Endometrial microvascular endothelial cells (primary cell): ENCODE data around the gene TMEM168. TPM values are rescaled to one million over a fixed set of nuclear protein-coding genes. Genes with fewer than 3 reads are reported as not detected.
"Not testable (repeated sequence)": the region's sequence is repeated elsewhere in the genome, so short reads cannot be mapped to it uniquely, and the experiment has no call there.

Source experiments
- in situ Hi-C: cut with HindIII; loops from 2 replicates; pipeline ENCODE4 v1.10.0; 2017; ENCODE audit warnings: low sequenced_read_pairs, low pct_unique_long_range_greater_than_20kb; ENCODE audit errors: inconsistent ontology term
- total RNA-seq: library from RNA; depleted of rRNA; stranded (reverse); fragments of >200 nt; gene quantifications from one replicate; pipeline ENCODE4 v1.2.3, GENCODE V29; 2015; ENCODE audit errors: inconsistent ontology term

TMEM168 gene
- total RNA-seq, 1 donor from 2014 or later: 19.1 TPM

DNA sequence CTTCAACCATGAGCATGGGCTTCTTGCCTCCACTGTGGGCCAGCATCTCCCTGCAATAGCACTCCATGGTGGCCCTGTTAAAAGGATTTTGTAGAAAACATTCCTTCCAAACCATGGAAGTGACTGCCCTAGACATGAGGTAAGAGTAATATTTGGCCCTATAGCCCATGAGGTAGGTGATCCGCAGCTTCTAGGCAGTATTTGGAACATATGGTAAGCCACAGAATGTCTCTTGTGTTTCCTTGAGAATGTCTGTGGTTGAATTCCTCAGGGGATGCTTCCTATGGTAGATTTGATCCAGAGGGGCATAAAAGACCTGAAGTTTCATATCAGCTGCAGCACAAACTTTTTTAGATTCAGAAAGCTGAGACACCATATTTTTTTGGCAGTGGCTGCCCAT, 54.9 kb downstream of the TMEM168 start:
- in situ Hi-C loops: no loop called here

DNA sequence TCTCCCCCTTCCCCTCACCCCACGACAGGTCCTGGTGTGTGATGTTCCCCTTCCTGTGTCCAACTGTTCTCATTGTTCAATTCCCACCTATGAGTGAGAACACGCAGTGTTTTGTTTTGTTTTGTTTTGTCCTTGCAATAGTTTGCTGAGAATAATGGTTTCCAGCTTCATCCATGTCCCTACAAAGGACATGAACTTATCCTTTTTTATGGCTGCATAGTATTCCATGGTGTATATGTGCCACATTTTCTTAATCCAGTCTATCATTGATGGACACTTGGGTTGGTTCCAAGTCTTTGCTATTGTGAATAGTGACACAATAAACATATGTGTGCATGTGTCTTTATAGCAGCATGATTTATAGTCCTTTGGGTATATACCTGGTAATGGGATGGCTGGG, 58.9 kb downstream of the TMEM168 start:
- in situ Hi-C loops: not testable (repeated sequence)

- in situ Hi-C loops: no loop called here
These were observed 64.1 kb downstream of the TMEM168 start for GRCh38 chr7:112726076-112726475.

DNA sequence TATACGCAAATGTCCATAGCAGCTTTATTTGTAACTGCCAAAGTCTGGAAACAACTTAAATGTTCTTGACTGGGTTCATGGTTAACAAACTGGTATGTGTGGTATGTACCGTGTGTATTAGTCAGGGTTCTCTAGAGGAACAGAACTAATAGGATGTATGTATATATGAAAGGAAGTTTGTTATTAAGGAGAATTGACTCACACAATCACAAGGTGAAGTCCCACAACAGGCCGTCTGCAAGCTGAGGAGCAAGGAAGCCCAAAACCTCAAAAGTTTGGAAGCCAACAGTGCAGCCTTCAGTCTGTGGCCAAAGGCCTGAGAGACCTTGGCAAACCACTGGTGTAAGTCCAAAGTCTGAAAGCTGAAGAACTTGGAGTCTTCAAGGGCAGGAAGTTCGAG, 66.8 kb downstream of the TMEM168 start:
- in situ Hi-C loops: no loop called here

DNA sequence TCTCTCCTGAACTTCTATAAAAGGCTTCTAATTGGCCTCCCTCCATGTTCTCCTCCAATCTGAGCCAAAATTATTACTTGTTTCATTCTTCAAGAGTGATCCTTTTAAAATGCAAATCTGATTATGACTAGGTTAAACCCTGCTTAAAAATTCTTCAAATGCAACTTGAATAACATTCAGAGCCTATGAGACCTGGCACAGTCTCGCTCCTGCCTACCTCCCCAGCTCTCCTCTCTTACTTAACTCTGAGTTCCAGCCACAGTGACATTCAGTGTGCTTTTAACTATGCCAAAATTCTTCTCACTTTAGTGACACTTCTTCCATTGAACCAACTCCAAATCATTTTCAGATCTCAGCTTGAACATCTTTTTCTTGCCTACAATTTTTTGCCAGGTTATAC, 68.8 kb downstream of the TMEM168 start:
- in situ Hi-C loops: no loop called here

DNA sequence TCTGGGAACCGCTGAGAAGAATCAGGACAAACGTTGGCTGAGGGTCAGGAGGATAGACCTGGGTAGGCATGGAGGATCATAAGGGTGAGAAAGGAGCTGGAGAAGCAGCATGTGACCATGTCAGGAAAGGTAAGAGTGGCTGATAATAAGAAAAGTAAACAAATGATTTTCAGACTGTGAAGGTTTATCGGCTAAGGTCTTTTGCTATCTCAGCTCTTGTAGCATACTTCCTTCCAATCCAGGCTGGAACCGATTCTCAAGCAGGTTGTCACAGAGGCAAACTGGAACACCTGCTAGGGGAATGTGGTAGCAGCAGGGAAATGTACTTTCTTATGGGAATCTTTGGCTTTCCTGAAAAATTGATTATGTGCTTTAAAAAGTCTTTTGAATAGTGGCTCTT, 74.7 kb downstream of the TMEM168 start:
- in situ Hi-C loops: no loop called here

GRCh38 chr7:112714917-112715316, 75.3 kb downstream of the TMEM168 start:
- in situ Hi-C loops: no loop called here
